Measurements from ENCODE around the gene NKX2-2. TPM values are rescaled to one million over a fixed set of nuclear protein-coding genes. Genes with fewer than 3 reads are reported as not detected.

The NKX2-2 gene
- polyA plus RNA-seq, 1 experiment = not detected

DNA sequence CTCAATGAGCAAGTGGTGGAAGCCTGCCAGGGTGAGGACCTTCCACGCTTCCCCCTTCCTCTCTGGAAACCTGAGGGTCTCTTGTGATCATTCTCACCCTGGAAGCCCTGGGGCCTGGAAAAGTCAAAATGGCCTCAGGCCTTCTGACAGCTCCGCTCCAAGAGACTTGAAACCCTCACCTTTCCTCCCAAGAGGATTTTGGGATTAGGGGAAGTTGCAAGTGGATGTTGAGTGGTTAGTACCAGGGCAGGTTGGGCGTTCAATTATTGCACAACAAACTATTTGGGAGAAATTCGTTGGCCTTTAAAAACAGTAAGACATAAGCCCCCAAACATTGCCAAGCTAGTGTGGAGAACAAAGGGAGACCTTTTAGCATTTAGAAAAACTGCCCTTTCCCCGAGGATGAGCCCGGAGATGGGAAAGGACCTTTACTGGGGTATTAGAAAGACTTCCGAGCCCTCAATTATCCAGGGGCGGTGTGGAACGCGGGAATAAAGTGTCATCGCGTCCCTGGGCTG is 4.7 kb downstream of the NKX2-2 start:
- no peak for DNase-seq (ENCODE audit: low read depth, low spot score)
- H3K9me3 ChIP-seq (ENCODE audit: control insufficient read depth, insufficient read depth, low read length) = peaks cover 7% of the 10 kb centered on the region; the same call in 1 of the 2 replicates
- ChIA-PET CTCF (interaction anchor here (0.8 to 9.2 kb wide), 4 partner anchors 273 to 671 kb away, joined by 3 to 270 read pairs (median 12); no protein-coding TSS in a partner anchor), POLR2A (no interaction called here)
- peaks cover 78% of the 10 kb centered on the region for H3K27me3 ChIP-seq (ENCODE audit: control insufficient read depth, insufficient read depth, low read length)
- no peak overlapping the region for H3K4me3 ChIP-seq (ENCODE audit: low read depth, low read length)
- H3K27ac ChIP-seq (ENCODE audit: low read depth, low read length) = no peak overlapping the region
- TF ChIP-seq, protein P1, sequence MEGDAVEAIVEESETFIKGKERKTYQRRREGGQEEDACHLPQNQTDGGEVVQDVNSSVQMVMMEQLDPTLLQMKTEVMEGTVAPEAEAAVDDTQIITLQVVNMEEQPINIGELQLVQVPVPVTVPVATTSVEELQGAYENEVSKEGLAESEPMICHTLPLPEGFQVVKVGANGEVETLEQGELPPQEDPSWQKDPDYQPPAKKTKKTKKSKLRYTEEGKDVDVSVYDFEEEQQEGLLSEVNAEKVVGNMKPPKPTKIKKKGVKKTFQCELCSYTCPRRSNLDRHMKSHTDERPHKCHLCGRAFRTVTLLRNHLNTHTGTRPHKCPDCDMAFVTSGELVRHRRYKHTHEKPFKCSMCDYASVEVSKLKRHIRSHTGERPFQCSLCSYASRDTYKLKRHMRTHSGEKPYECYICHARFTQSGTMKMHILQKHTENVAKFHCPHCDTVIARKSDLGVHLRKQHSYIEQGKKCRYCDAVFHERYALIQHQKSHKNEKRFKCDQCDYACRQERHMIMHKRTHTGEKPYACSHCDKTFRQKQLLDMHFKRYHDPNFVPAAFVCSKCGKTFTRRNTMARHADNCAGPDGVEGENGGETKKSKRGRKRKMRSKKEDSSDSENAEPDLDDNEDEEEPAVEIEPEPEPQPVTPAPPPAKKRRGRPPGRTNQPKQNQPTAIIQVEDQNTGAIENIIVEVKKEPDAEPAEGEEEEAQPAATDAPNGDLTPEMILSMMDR (IDR thresholded peaks at IDR 0.05; ENCODE audit: low read depth, low read length) = no peak

DNA sequence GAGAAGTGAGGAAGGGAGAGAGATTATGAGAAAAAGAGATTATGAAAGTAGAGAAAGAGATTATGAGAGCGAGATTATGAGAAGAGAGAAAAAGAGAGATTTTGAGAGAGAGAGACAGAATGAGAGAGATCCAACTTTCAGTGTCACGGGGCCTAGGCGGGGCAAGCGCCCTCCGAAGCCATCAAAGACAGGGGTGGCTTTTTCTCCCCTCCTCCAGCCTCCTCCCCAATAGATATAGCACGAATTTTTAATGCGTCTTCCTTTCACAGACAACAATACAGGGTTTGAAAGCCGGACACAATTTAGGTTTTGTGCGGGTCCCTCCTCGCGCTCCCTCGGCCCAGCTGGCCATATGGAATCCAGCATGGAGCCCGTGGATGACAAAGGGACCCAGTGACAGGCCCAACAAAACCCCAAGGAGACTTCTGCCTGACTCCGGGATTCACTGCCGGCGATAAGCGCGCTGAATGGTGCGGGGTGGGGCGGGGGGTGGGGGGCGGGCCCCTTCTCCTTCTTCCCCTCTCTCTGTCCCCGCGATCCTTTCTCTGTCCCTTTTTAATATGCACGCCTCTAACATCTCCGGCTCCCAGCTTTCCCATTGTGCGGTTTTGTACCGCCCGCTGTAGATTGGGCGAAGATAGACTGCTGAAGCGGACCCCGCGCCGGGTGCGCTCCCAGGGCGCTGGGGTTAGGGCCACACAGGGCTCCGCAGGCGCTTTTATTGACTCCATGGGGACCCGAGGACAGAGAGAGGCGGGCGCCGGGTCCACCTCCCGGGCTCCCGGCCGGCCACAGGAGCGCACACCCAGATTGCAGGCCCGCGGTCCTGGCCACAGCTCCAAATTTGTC is 5.4 kb downstream of the NKX2-2 start:
- no peak for DNase-seq (ENCODE audit: low read depth, low spot score)
- Histone ChIP-seq H3K27me3 (ENCODE audit: control insufficient read depth, insufficient read depth, low read length) (peaks cover 73% of the 10 kb centered on the region), H3K27ac (ENCODE audit: low read depth, low read length) (no peak overlapping the region), H3K9me3 (ENCODE audit: control insufficient read depth, insufficient read depth, low read length) (peaks cover 7% of the 10 kb centered on the region; the same call in 1 of the 2 replicates), H3K4me3 (ENCODE audit: low read depth, low read length) (no peak overlapping the region)
- POLR2A ChIA-PET = no interaction called here
- CTCF ChIA-PET = interaction anchor here (0.8 to 9.2 kb wide), 3 partner anchors 272 to 669 kb away, joined by 3 to 270 read pairs (median 3); no protein-coding TSS in a partner anchor
- TF ChIP-seq, protein P1 (IDR thresholded peaks at IDR 0.05; ENCODE audit: low read depth, low read length) = no peak

DNA sequence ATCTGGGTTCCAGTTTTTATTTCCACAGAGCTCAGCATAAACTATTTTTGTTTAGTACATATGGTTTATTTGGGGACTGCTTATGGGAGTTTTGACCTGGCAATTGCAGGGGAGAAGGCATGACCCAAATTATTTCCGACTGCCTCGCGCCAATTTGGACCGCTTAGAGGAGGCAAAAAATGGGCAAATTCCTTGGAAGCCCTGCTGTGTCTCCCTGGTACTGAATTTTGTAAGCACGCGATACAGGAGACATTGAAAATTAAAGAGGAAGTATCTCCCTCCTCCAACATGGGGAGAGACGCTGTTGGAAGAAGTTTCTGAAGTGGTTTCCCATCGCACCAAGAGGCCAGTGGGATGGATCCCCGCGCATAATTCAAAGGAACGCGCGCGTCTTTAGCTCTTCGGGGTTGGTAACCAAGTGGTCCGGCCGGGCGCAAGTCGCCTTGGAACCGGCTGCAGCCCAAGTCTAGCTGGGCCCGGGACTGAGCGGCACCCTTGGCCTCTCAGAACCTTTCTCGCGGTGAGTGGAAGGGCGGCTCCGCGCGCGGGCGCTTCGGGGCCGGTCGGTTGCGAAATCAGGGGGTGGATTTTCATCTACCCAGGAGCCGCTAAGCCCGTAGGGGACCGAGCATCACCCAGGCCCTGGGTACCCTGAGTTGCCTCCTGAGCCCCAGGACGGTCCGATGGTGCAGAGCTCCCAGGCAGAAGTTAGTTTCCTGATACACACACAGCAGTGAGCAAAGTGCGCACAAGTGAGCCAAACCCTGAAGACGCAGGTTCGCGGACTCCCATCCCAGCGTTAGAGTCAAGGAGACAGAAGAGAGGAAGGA is 6.2 kb downstream of the NKX2-2 start:
- Histone ChIP-seq H3K4me3 (ENCODE audit: low read depth, low read length) (no peak overlapping the region), H3K9me3 (ENCODE audit: control insufficient read depth, insufficient read depth, low read length) (peaks cover 7% of the 10 kb centered on the region; the same call in 1 of the 2 replicates), H3K27me3 (ENCODE audit: control insufficient read depth, insufficient read depth, low read length) (peaks cover 65% of the 10 kb centered on the region), H3K27ac (ENCODE audit: low read depth, low read length) (no peak overlapping the region)
- TF ChIP-seq, protein P1 (IDR thresholded peaks at IDR 0.05; ENCODE audit: low read depth, low read length) = no peak
- no peak for DNase-seq (ENCODE audit: low read depth, low spot score)
- ChIA-PET POLR2A (no interaction called here), CTCF (interaction anchor here (1.0 to 9.2 kb wide), 4 partner anchors 271 to 670 kb away, joined by 3 to 270 read pairs (median 48); no protein-coding TSS in a partner anchor)

DNA sequence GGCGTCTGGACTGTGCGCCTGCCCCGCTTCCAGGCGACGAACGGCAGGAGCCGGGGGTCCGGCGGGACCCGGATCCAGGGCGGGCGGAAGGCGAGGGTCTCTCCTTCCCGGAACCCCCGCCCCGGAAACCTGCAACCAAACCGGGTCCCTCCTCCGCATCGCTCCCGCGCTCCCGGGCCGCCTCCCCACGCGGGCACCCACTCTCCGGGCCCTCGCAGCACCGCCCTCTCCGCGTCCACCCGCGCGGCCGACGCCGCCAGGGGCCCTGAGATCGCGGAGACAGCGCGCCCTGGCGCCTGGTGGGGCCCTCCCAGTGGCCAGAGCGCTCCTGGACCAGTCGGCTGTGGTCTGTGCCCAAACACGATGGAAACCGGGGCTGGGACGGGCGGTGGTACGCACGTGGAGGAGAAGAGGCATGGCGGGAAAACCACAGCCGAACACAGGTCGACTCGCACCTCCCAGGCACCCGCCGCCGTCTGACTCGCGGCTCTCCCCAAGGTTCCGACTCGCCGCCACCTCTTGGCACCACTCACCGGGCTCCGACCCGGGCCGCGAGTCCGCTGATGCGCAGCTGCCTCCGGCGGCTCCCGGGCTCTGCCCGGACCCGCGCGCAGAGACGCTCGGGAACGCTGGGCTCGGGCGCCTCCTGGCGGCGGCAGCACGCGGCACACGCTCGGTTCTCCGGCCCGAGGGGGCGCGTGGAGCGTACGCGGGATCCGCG is 7.9 kb downstream of the NKX2-2 start:
- DNase-seq (ENCODE audit: low read depth, low spot score) = no peak
- CTCF ChIA-PET = interaction anchor here (0.6 to 9.2 kb wide), 33 partner anchors 14 to 680 kb away, joined by 3 to 270 read pairs (median 4); no protein-coding TSS in a partner anchor
- Histone ChIP-seq H3K4me3 (ENCODE audit: low read depth, low read length) (peak overlapping the region; percentile 48), H3K9me3 (ENCODE audit: control insufficient read depth, insufficient read depth, low read length) (no peaks in the 10 kb centered on the region; the same call in 1 of the 2 replicates), H3K27ac (ENCODE audit: low read depth, low read length) (no peak overlapping the region), H3K27me3 (ENCODE audit: control insufficient read depth, insufficient read depth, low read length) (peaks cover 48% of the 10 kb centered on the region)
- TF ChIP-seq, protein P1 (IDR thresholded peaks at IDR 0.05; ENCODE audit: low read depth, low read length) = peak; percentile 57
- POLR2A ChIA-PET = interaction anchor here (1.0 kb wide), 1 partner anchor 271 kb away, joined by 3 read pairs; no protein-coding TSS in a partner anchor
